Measurements from ENCODE around the gene ZNF575.
"Not testable (repeated sequence)": the region's sequence is repeated elsewhere in the genome, so short reads cannot be mapped to it uniquely, and the experiment has no call there.

The ZNF575 gene

DNA sequence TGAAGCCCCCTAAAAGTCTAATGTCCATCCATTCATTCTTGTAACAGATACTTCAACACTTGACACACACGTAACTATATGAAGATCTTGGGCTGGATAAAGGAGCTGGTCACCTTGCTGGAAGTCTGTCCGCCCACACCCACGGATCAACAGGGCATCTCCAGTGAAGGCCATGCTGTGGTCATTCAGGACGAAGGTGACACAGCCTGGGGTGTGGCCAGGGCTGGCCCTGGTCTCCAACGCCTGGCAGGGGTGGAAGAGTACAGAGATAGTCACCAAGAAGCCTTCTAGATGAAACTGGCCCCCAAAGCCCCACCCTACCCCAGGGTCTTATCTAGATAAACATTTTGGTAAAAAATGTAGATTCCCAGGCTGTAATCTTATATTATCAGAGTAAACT, 21.7 kb upstream of the ZNF575 start:
- DNase-seq, result no peak

DNA sequence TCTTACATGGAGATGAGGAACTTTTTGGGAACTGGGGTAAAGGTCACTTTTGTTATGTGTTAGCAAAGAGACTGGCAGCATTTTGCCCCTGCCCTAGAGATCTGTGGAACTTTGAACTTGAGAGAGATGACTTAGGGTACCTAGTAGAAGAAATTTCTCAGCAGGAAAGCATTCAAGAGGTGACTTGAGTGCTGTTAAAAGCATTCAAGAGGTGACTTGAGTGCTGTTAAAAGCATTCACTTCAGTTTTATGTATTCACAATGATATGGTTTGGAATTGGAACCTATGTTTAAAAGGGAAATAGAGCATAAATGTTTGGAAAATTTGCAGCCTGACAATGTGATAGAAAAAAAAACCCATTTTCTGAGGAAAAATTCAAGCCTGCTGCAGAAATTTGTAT, 20.6 kb upstream of the ZNF575 start:
- not testable (repeated sequence) for DNase-seq

DNA sequence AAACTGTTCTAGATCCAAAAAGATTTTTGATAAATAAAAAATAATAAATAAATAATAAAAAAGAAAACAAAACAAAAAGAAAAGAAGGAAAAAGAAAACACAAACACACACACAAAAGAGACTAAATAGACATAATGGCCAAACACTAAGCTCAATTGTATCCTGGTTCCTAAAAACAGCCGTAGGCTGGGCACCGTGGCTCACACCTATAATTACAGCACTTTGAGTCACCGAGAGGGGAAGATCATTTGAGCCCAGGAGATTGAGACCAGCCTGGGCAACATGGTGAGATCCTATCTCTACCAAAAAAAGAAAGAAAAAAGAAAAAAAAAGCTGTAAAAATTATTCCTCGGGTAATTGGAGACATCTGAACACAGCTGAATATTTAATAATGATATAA, 14.9 kb upstream of the ZNF575 start:
- DNase-seq, result no peak

DNA sequence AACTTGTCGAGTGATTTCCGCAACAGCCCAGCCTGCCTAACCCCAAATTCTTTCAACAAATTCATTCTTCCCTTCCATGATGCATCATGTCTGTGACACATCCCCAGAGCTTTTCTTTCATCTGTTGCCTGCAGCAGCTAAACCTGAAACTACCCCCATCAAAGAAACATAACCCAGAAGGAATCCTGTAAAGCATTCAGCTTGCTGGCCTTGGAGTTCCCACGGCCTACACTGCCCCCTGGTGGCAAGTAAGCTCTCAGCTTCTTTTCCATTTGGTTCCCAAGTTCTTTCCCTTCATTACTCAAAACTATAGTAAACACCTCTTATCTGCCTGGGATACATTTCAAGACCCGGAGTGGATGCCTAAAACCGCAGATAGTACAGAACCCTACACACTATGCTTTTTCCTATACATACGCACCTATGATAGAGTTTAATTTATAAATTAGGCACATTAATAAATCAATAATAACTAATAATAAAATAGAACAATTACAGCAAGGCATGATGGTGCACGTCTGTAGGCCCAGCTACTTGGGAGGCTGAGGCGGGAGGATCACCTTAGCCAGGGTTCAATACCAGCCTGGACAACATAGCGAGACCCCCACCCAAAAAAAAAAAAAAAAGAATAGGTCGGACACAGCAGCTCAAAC, 13.4 kb upstream of the ZNF575 start:
- peak; percentile 79 for DNase-seq

DNA sequence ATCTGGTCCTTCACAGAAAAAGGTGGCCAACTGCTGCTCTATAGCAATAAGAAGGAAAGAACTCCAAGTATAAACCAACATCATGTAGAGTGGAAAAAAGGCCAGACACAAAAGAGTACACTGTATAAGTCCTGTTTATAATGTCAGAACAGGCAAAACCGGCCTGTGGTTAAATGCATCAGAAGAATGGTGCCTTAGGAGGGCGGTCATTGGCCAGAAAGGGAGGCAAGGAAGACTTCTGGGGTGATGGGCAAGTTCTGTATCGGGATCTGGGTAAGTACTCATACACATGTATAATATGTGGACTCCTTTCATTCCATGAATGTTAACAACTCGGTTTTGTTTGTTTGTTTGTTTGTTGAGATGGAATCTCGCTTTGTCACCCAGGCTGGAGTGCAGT, 10.1 kb upstream of the ZNF575 start:
- no peak for DNase-seq

DNA sequence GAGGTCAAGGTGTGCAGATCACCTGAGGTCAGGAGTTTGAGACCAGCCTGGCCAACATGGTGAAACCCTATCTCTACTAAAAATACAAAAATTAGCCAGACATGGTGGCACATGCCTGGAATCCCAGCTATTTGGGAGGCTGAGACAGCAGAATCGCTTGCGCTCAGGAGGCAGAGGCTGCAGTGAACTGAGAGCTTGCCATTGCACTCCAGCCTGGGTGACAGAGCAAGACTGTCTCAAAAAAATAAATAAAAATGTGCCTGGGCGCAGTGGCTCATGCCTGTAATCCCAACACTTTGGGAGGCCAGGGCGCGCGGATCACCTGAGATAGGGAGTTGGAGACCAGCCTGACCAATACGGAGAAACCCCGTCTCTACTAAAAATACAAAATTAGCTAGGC, 9.3 kb upstream of the ZNF575 start:
- DNase-seq, result not testable (repeated sequence)

DNA sequence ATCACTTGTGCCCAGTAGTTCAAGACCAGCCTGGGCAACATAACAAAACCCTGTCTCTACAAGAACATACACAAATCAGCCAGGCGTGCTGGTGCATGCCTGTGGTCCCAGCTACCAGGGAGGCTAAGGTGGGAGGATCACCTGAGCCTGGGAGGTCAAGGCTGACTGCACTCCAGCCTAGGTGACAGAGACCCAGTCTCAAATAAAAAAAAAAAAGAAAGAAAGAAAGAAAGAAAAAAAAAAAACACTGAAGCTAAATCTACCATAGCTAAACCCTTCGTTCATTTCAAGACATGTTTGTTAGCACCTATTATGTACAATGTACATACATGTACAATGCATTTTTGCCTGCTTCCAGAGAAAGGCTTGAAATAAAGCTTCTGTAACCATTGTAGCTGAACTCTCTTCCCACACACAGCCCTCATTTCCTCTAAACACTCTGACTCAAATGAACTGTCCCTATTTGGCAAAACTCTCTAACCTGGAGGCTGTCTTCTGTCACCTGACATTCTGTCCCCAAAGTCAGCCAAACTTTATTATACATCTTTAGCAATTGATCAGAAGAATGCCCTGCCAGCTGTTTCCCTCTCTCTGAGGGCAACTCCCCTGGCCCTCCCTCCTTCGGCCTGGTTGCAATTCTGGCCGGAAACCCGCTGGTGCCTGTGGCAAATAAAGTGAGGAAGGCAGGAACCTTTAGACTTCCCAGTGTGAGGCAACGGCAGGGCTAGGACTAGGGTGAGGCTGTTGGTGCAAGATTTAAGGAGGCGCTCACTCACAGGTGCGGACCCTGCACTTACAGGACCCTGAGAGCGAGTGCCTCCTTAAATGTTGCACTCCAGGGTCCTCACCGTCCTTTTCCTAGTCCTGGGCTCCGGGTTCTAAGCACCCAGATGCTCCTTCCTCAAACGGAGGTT, 7.8 kb upstream of the ZNF575 start:
- DNase-seq, result no peak

DNA sequence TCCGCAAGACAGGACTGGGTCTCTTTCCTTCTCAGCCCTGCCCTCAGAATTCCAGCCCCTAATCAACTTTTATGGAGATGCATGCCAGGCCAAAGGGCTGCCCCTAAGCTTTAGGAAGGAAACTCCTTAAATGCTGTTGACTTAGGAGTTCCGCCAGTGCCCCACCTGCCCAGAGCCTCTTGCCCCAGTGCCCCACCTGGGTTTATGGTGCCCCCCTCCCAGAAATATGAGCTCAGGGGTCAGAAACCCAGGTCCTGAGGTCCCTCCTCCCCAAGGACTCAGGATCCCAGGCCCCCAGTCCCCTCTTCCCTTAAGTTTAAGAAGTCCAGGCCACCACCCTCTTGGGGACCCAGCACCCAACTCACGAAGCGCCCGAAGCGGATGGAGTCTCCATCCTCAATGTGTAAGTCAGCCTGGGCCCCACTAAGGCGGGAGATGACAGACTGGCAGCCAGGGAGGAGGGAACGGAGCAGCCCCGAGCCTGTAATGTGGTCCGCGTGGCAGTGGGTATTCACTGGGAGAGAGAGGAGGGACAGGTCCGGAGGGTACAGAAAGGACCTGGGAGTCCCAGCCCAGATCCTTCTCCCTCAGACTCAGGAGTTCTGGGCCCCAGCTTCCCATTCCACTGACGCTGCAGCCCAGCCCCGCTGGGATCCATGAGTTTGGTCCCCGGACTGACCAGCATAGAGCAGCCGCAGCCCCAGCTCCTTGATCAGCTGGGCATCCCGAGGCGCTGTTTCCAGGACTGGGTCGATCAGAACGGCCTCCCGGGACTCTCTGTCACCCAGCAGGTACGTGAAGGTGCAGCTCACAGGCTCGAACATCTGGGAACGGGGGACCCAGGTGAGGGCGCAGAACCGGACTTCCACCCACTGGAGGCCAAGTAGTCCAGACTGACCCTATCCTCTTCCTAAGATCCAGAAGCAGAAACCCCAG, 6.9 kb upstream of the ZNF575 start:
- no peak for DNase-seq

DNA sequence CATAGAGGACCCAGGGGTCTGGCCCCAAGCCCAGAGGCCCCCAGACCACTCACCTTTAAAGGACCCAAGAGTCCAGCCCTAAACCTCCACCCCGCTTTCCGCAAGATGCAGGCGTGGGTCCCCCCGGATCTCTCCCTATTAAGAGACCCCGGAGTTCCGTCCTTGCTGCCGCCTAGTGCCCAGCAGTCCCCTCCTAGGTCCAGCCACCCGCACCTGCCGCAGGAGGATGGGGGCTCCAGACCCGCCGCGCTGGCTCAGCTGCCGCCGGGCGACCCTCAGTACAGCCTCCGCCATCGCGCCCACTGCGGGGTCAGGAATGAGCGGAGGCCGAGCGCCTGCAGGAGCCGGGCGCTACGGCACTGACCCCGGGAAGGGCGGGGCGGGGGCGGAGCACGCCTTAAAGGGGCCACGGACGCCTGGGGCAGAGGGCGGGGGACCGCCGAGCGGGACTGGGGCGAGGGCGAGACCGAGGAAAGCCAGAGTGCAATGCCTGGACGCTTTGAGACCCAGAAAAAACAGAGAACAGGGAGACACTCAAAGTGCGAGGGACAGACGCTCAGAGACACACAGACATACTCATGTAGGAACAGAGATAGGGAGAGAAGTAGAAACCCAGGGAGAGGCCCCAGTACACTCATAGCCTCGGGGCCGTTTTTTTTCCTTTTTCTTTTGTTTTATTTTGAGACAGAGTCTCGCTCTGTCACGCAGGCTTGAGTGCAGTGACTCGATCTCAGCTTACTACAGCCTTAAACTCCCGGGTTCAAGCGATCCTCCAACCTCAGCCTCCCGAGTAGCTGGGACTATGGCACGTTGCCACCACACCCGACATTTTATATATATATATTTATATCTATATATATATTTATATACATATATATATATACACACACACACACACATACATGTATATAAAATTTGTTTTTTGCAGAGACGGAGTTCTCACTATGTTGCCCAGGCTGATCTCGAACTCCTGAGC, 5.8 kb upstream of the ZNF575 start, which contains the start of gene ETHE1:
Gene ETHE1 (minus strand): TSS at position 318 of the 976 bp plus-strand sequence. CDS start 24 bp downstream, at position 294.
- peak; percentile 61 for DNase-seq

DNA sequence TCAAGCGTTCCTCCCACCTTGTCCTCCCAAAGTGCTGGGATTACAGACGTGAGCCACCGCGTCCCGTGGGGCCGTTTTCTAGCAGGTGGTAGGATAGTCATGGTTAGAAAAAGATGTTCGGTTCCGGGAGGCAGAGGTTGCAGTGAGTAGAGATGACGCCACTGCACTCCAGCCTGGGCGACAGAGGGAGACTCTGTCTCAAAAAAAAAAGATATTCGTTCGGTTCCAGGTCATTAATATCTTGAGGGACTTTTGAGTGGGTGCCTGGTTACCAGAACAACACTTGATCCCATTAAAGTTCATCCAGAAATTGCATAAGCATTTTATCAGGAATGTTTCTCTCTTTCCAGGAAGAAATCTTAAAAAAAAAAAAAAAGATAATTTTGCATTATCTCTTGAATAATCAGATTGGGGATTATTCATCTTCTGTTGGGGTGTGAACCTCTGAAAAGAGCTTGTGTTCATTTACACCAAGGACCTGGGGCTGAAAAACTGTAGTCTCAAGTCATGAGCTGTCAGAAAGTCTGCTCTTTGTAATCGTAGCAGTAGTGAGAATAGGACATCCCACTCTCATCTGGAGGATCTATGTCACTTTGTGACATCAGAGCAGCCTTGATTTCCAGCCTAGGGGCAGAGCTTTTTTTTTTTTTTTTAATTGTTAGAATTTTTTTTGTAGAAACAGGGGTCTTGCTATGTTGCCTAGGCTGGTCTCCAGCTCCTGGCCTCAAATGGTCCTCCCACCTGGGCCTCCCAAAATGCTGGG, 4.9 kb upstream of the ZNF575 start:
- DNase-seq, result no peak

DNA sequence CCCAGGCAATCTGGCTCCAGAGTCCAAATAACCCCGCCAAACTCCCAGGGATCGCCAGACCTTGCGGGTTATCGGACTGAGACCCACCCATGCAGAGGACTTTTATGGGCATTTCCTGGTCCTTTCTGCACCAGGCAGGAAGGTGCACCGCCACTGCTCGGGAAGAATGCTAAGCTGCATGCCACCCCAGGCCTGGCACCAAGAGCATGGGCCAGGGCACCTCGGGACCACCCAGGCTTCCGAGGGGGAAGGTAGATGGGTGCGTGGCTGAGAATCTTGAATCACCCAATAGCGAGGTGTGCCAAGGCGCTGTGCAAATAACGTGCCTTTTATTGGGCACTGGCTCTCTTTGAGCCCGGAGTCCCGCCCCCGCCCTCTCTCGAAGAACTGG, 422 bp upstream of the ZNF575 start:
- no peak for DNase-seq

DNA sequence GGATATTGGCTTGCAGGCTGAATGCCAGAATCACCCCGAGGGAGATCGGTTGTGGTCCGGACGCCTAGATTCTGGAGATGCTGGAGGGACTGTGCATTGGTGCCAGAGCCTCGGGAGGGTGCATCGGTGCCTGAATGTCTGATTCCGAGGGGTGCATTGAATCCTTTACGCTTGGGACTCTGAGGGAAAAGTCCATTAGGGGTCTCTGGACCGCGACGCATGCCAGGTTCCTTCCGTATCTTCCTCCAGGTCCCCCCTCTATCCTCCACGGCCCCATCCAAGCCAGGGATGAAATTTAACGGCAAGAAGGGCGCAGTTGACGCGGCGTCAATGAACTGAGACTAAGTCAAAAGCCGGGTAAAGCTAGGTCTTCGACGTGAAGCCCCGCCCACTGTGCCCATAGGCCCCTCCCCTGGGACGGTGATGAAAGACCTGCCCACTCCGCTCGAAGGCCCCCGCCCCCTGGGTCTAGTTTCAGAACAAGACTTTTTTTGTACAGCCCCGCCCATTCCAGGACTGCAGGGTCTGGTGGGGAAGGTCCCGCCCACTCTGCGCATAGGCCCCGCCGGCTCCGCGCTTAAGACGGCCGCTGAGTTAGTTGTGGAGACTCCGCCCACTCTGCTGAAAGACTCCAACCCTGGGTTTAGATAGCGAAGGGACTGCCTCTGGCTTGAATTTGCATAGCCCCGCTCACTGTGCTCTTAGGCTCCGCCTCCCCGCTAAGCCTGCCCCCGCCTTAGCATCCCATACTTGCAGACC, 737 bp downstream of the ZNF575 start:
- peak; percentile 87 for DNase-seq

DNA sequence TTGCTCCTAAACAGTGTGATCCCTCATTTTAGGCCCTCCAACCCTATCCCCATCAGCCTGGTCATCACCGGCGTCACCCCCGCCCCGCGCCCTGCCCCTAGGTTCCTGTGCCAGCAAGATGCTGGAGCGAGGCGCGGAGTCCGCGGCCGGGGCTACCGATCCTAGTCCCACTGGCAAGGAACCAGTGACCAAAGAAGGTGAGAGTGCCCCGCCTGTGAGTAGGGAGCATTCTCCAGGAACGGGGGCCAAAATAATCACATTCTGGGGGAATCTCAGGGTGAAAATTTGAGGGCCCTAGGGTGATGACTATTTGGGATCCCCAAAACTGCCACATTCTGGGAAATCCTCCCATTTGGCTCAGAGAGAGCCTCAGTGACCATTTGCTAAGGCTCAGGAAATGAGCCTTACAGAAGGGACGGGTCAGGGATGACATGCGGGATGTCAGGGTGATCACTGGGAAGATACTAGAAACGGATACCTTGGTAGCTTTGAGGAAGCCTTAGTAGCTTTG, 1.4 kb downstream of the ZNF575 start:
- no peak for DNase-seq

DNA sequence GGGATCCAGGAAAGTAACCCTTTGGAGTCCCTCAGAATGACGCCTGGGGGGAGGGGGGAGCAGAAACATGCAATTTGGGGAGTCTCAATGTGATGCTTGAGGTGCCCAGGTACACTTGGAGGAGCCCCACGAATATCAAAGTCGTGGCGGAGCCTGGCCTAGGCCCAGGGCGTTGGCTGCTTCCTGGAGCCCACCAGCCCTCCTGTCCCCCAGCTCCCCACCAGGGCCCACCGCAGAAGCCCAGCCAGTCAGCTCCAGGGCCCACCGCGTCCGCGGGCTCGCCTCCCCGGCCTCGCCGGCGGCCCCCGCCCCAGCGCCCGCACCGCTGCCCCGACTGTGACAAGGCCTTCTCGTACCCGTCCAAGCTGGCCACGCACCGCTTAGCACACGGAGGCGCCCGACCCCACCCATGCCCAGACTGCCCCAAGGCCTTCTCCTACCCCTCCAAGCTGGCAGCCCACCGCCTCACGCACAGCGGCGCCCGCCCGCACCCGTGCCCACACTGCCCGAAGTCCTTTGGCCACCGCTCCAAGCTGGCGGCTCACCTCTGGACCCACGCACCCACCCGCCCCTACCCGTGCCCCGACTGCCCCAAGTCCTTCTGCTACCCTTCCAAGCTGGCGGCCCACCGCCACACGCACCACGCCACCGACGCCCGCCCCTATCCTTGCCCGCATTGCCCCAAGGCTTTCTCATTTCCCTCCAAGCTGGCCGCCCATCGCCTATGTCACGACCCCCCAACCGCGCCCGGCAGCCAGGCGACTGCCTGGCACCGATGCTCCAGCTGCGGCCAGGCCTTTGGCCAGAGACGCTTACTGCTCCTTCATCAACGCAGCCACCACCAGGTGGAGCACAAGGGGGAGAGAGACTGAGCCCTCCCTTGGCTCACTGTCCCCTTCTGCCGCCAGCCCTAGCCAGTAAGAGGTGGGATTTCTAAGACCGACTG, 2.1 kb downstream of the ZNF575 start:
- no peak for DNase-seq

DNA sequence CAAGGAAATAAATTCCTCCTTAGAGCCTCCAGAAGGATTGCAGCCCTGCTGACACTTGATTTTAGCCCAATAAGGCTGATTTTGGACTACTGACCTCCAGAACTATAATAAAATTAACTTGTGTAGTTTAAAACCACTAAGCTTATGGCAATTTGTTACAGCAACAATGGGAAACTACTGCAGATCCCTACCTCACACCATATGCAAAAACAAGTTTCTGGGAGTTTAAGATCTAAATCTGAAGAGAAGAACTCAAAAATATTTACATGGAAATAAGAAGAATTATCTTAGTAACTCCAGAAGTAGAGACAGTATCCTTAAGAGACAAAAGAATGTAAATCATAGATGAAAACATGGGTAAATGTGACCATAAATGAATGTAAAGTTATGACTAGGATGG, 5.9 kb downstream of the ZNF575 start:
- DNase-seq, result no peak

DNA sequence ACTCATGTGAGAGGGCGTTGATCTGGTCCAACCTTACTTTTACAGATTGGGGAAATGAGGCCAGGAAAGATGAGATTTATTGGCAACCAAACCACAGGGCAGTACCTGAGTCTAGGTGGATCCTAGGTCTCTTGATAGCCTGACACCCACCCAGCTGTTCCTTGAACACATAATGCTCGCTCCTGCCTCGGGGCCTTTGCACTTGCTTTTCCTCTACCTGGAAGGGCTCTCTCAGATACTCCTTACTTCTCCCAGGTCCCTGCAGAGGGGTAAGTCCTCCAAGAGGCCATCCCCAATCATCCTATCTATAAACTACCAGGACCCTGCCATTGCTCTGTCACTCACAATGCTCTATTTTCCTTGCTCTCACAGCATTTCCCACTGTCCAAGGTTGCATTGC, 7.4 kb downstream of the ZNF575 start:
- no peak for DNase-seq

DNA sequence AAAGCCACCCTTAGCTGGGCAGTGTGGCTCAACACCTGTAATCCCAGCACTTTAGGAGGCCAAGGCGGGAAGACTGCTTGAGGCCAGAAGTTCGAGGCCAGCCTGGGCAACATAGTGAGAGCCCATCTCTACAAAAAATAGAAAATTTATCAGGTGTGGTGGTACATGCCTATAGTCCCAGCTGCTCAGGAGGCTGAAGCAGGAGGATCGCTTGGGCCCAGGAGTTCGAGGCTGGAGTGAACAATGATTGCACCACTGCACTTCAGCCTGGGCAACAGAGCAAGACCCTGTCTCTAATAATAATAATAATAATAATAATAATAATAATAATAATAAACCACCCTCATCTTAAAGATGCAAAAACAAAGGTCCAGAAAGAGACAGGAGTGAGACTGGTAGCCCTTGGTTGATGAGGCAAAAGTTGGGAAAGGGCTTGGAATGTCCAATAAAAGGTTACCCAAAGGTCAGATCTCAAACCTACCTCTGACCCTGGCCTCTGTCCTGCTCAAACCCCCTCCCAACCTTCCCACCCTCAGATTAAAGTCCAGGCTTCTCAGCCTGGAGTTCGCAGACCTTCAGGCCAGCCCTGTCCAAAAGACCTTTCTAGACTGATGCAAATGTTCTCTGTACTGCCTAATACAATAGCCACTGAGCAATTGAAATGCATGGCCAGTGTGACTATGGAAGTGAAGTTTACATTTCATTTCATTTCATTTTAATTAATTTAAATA, 9.1 kb downstream of the ZNF575 start:
- DNase-seq, result no peak

DNA sequence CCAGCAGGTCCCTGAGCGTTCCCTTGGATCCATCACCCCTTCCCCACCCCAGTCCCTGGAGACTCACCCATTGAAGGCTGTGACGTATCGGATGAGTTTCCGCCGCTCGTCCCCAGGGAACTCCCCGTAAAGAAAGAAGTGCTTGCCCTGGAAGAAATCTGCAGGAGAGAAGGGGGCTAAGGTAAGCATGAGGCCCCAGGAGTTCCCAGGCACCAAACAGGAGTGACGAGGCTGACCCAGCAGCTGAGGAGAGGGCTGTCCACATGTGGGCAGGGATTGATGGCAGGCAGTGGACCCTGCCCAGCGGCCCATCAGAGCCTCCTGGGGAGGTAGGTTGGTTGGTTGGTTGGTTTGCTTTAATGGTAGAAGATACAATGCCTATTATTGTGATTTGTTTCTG, 11.1 kb downstream of the ZNF575 start:
- DNase-seq, result no peak

Measured in effector CD4-positive, alpha-beta T cell (primary cell).